Breast epithelium (tissue), 3 donors: ENCODE measurements around the gene KLHL29.

ENCODE experiments used
- POLR2AphosphoS5 ChIP-seq, 3 donors: sonication (generic); formaldehyde crosslinking; IDR thresholded peaks; one replicate each; pipeline ENCODE4 v1.6.1; 2017; ENCODE audit warnings: antibody characterized with exemption in 3 of 3
- TF ChIP-seq, protein P1 (sequence below), 3 donors: fragments of 450-650 bp; IDR thresholded peaks; one replicate each; pipeline ENCODE4 v1.5.1; 2016 to 2017; ENCODE audit warnings: antibody characterized with exemption in 3 of 3, mild to moderate bottlenecking in 3 of 3, moderate library complexity in 3 of 3

- TF ChIP-seq POLR2AphosphoS5 (IDR thresholded peaks at IDR 0.05) = no peak
- TF ChIP-seq, protein P1, sequence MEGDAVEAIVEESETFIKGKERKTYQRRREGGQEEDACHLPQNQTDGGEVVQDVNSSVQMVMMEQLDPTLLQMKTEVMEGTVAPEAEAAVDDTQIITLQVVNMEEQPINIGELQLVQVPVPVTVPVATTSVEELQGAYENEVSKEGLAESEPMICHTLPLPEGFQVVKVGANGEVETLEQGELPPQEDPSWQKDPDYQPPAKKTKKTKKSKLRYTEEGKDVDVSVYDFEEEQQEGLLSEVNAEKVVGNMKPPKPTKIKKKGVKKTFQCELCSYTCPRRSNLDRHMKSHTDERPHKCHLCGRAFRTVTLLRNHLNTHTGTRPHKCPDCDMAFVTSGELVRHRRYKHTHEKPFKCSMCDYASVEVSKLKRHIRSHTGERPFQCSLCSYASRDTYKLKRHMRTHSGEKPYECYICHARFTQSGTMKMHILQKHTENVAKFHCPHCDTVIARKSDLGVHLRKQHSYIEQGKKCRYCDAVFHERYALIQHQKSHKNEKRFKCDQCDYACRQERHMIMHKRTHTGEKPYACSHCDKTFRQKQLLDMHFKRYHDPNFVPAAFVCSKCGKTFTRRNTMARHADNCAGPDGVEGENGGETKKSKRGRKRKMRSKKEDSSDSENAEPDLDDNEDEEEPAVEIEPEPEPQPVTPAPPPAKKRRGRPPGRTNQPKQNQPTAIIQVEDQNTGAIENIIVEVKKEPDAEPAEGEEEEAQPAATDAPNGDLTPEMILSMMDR (IDR thresholded peaks at IDR 0.05) = no peak
Measured at GRCh38 chr2:23681356-23682140, 296.6 kb downstream of the KLHL29 start.
